LNCaP clone FGC (cell line): ENCODE results near the gene SAMSN1.
"Not testable (repeated sequence)": the region's sequence is repeated elsewhere in the genome, so short reads cannot be mapped to it uniquely, and the experiment has no call there.

Experiments used
- DNase-seq: peaks from one replicate; pipeline ENCODE4 v3.0.0-alpha.2; 2011; ENCODE audit warnings: low read depth
- H3K4me3 ChIP-seq: 2 replicates; pipeline ENCODE4 v1.5.1; 2011; ENCODE audit warnings: mild to moderate bottlenecking, low read depth, low read length, control low read depth
- CTCF ChIP-seq: IDR thresholded peaks from 2 replicates; pipeline ENCODE4 v1.5.1; 2012; ENCODE audit warnings: mild to moderate bottlenecking; ENCODE audit not compliant: control insufficient read depth, insufficient read depth; ENCODE audit errors: extremely low read depth

The SAMSN1 gene

GRCh38 chr21:14500873-14501272, 45.2 kb downstream of the SAMSN1 start:
- no peak overlapping the region for H3K4me3 ChIP-seq
- no peak for DNase-seq
- no peak for TF ChIP-seq CTCF

- no peak for TF ChIP-seq CTCF
- H3K4me3 ChIP-seq, result no peak overlapping the region
- no peak for DNase-seq
Observed at GRCh38 chr21:14499316-14499715, 46.8 kb downstream of the SAMSN1 start.

GRCh38 chr21:14497825-14498224, 48.3 kb downstream of the SAMSN1 start:
- TF ChIP-seq CTCF, result no peak
- no peak for DNase-seq
- H3K4me3 ChIP-seq, result no peak overlapping the region

GRCh38 chr21:14495075-14495474, 51.0 kb downstream of the SAMSN1 start:
- no peak overlapping the region for H3K4me3 ChIP-seq
- no peak for DNase-seq
- no peak for TF ChIP-seq CTCF

GRCh38 chr21:14494181-14494580, 51.9 kb downstream of the SAMSN1 start:
- not testable (repeated sequence) for H3K4me3 ChIP-seq, DNase-seq

- DNase-seq, result no peak
- no peak for TF ChIP-seq CTCF
- H3K4me3 ChIP-seq, result no peak overlapping the region
Observed at GRCh38 chr21:14493731-14494130, 52.4 kb downstream of the SAMSN1 start.

GRCh38 chr21:14492931-14493330, 53.2 kb downstream of the SAMSN1 start:
- H3K4me3 ChIP-seq, result no peak overlapping the region
- TF ChIP-seq CTCF, result no peak
- no peak for DNase-seq
